Stimulated activated CD8-positive, alpha-beta memory T cell treated with anti-CD3 and anti-CD28 coated beads, Interleukin-7, amount 100 ng/mL, for 4 hours (primary cell): Measurements from ENCODE around the gene TRIM49D1.
"Not testable (repeated sequence)": the region's sequence is repeated elsewhere in the genome, so short reads cannot be mapped to it uniquely, and the experiment has no call there.

ENCODE experiments used
- DNase-seq, 2 donors: peaks; one replicate each; pipeline ENCODE4 v3.0.0-alpha.2; 2020; ENCODE audit warnings: low read depth in 2 of 2

Gene TRIM49D1

DNA sequence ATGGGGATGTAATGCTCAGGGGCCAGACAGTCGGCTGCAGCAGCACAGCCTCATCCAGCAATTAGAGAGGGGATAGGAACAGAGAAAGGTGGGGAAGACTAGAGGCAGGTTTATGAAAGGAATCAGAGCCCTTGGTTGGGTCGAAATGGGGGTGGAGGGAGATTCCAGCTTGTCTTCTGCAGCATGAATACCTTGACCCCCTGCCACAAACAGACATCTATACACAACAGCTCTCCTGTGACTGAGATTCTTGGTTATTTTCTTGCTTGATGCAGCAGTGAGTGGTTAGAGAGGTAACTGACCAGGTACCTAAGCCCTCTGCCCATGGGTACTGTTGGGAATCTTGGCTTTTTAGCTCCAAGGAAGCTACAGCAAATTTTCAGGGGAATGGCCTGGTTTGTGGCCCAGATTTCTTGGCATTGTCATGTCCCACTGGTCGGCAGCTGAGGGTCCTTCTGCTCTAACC, at the start of gene TRIM49D1:
TSS of gene TRIM49D1 (minus strand) at position 51 of the 466 bp plus-strand sequence. CDS start 4,535 bp downstream, outside the sequence.
- DNase-seq = no peak

GRCh38 chr11:89965737-89966136, 43.7 kb upstream of the TRIM49D1 start, which contains the start of gene TRIM64:
TRIM64 (plus strand) TSS chr11:89966037; CDS start chr11:89968504, 2,467 bp downstream.
- DNase-seq = not testable (repeated sequence)

- DNase-seq = not testable (repeated sequence)
These were observed 38.8 kb upstream of the TRIM49D1 start for GRCh38 chr11:89960833-89961232.

DNA sequence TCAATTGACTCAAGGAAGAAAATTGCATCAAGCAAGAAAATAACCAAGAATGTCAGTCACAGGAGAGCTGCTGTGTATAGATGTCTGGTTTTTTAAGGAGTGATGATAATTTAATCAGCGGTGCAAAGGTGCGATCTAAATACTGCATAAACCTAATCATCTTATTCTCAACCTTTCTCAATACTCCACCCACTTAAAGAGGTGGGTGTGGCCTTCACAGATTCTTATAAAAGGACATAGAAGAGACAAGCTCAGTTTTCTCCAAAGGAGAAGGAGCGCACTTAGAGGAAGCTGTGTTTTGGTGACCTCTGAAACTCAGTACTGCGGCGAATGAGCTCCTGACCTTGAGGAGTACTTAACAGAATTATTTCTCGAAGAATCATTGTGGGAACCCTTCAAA, 1.7 kb upstream of the TRIM49D1 start, which contains the start of gene TRIM49D2:
TSS of gene TRIM49D2 (plus strand) at position 301 of the 400 bp plus-strand sequence. CDS start 2,698 bp downstream, outside the sequence.
- DNase-seq = not testable (repeated sequence)

GRCh38 chr11:89900809-89901208, 21.2 kb downstream of the TRIM49D1 start:
- DNase-seq = not testable (repeated sequence)

DNA sequence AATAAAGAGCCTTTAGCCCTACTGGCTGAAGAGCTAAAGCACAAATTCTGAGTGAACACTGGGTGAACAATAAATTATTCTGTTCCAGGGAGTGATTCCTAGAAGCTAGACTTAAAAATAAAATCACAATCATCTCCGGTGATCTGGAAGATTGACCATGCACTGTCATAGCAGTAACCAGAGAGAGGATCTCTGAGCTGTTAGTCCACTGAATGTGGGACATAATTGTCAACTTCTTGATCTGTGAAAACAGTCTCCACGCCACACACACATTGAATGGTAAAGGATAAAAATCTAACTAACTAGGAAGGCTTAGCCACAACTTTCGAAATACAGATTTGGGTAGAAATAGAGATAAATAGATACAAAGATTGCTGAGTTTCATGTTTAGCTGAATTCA, 28.8 kb downstream of the TRIM49D1 start:
- DNase-seq = not testable (repeated sequence)

DNA sequence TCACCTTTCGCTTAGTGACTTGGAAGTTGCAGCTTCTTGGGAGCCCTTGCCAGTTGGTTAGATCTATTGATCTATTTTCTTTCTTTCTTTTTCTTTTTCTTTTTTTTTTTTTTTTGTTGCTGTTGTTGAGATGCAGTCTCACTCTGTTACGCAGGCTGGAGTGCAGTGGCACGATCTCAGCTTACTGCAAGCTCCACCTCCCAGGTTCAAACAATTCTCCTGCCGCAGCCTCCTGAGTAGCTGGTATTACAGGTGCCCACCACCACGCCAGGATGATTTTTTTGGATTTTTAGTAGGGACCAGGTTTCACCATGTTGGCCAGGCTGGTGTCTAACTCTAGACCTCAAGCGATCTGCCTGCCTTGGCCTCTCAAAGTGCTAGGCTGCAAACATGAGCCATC, 44.5 kb downstream of the TRIM49D1 start:
- not testable (repeated sequence) for DNase-seq

- DNase-seq = not testable (repeated sequence)
These were observed 49.5 kb downstream of the TRIM49D1 start for GRCh38 chr11:89872588-89872987.

- not testable (repeated sequence) for DNase-seq
These were observed 56.8 kb downstream of the TRIM49D1 start for GRCh38 chr11:89865223-89865622.

DNA sequence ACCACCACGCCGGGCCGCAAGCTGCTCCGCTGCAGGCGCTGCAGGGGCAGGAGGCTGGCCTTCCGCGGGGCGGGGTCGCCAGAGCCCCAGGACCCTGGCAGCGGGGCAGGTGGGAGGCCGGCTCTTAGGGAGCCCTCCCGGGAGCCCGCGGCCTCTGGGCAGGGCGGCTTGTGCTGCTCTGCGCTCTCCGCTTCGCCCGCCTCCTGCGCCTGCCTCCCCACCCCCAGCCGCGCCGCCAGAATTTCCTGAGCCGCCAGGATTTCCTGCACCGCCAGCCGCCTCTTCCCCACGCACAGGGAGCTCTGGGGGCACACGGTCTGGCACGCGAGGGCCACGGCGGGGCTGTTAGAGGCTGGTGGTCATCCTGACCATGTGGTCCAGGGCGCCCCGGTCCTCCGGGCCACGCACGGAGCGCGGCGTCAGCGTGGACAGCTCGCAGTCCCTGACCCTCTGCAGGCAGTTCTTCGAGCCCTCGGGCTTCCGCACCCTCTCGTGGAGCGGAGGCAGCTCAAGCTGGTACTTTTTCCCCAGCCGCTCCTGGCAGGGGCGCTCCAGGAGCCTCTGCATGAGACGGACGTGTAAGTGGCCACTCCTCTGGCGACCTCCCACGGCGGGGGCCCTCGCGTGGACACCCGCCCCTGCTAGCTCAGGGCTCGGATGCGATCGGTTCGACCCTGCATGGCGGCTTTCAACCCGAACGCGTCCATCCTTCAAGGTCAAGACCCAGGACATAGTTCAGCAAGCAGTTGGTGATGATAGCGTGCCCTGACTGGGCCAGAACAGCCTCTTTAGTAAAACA, 57.9 kb downstream of the TRIM49D1 start:
- not testable (repeated sequence) for DNase-seq
